Rectal smooth muscle tissue (tissue), 1 donor: Measurements from ENCODE around the gene RBBP8NL.

Source experiments
- H3K27ac ChIP-seq: one replicate; pipeline ENCODE4 v1.7.0; 2013; ENCODE audit warnings: low read depth, low read length, inconsistent platforms
- H3K27me3 ChIP-seq: one replicate; pipeline ENCODE4 v1.7.0; 2013; ENCODE audit warnings: low read length; ENCODE audit not compliant: control insufficient read depth, insufficient read depth
- H3K36me3 ChIP-seq: one replicate; pipeline ENCODE4 v1.7.0; 2013; ENCODE audit warnings: low read length; ENCODE audit not compliant: control insufficient read depth, insufficient read depth
- H3K4me1 ChIP-seq: one replicate; pipeline ENCODE4 v1.7.0; 2013; ENCODE audit warnings: low read length; ENCODE audit not compliant: control insufficient read depth, insufficient read depth
- H3K4me3 ChIP-seq: one replicate; pipeline ENCODE4 v1.7.0; 2013; ENCODE audit warnings: low read length
- H3K9ac ChIP-seq: one replicate; pipeline ENCODE4 v1.7.0; 2013; ENCODE audit warnings: low read length

Gene RBBP8NL

GRCh38 chr20:62365814-62366369 is 61.4 kb downstream of the RBBP8NL start:
- Histone ChIP-seq H3K27me3 (peaks cover 7% of the 10 kb centered on the region), H3K27ac (peak overlapping the region; percentile 92), H3K4me1 (peaks cover 73% of the 10 kb centered on the region), H3K4me3 (peak overlapping the region; percentile 73), H3K36me3 (peaks cover 4% of the 10 kb centered on the region), H3K9ac (no peak overlapping the region)

- no peak overlapping the region for H3K9ac ChIP-seq
- peak overlapping the region; percentile 73 for H3K4me3 ChIP-seq
- H3K27ac ChIP-seq = peak overlapping the region; percentile 90
- peaks cover 68% of the 10 kb centered on the region for H3K4me1 ChIP-seq
- H3K27me3 ChIP-seq = peaks cover 6% of the 10 kb centered on the region
- peaks cover 4% of the 10 kb centered on the region for H3K36me3 ChIP-seq
These were observed 62.2 kb downstream of the RBBP8NL start for GRCh38 chr20:62364911-62365736.

- Histone ChIP-seq H3K4me3 (peak overlapping the region; percentile 73), H3K4me1 (peaks cover 59% of the 10 kb centered on the region)
These were observed 63.2 kb downstream of the RBBP8NL start for GRCh38 chr20:62363920-62364851.

DNA sequence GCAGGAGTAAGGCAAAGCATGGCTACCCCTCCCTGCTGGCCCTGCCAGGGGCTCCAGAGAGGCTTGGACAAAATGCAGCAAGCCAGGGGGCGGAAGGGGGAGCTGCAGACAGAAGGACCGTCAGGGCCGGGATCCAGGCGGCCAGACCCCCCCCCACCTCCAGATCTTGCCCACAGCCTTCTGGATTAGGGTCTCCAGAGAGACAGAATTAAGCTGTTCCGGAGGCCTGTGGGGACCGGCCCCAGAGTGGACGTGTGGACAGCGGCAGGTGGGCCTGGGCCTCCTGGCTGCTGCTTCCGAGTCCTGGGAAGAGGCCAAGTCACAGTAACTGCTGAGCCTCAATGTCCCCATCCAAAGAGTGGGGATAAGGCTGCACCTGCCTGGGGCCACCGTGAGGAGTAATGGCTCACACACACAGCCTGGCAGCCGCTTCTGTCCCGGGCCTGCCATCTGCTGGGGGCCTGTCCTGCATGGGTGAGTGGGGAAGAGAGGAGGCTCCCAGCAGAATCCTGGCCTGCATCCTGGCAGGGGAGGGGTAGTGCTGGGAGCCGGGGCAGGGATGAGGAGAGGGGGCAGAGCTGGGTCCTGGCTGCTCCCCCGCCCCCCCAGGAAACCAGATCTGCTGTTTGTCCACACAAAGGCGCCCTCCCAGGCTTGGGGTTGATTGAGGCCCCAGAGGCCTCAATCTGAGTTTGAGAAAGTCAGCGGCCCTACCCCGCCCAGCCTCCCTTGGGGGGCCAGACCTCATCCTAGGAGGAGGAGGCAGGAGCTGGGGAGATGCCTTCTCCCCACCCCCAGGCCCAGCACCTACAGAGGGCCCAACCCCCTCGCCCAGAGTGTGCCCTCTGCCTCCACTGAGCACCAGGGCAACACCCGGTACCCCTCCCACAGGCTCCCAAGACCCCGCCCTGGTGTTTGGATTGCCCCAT is 64.1 kb downstream of the RBBP8NL start:
- no peak overlapping the region for H3K9ac ChIP-seq
- H3K36me3 ChIP-seq = peaks cover 4% of the 10 kb centered on the region
- H3K27ac ChIP-seq = peak overlapping the region; percentile 90
- H3K4me3 ChIP-seq = no peak overlapping the region
- peaks cover 63% of the 10 kb centered on the region for H3K4me1 ChIP-seq
- no peaks in the 10 kb centered on the region for H3K27me3 ChIP-seq

More at GRCh38 chr20:62363920-62364851, 63.2 kb downstream of the RBBP8NL start:
- peak overlapping the region; percentile 90 for H3K27ac ChIP-seq
- peak overlapping the region; percentile 1 for H3K9ac ChIP-seq
- no peaks in the 10 kb centered on the region for H3K27me3 ChIP-seq
- peaks cover 4% of the 10 kb centered on the region for H3K36me3 ChIP-seq

- peaks cover 4% of the 10 kb centered on the region for H3K36me3 ChIP-seq
- no peak overlapping the region for H3K9ac ChIP-seq
- peaks cover 64% of the 10 kb centered on the region for H3K4me1 ChIP-seq
- H3K4me3 ChIP-seq = no peak overlapping the region
- peak overlapping the region; percentile 90 for H3K27ac ChIP-seq
- H3K27me3 ChIP-seq = no peaks in the 10 kb centered on the region
These were observed 64.8 kb downstream of the RBBP8NL start for GRCh38 chr20:62362590-62362940.

DNA sequence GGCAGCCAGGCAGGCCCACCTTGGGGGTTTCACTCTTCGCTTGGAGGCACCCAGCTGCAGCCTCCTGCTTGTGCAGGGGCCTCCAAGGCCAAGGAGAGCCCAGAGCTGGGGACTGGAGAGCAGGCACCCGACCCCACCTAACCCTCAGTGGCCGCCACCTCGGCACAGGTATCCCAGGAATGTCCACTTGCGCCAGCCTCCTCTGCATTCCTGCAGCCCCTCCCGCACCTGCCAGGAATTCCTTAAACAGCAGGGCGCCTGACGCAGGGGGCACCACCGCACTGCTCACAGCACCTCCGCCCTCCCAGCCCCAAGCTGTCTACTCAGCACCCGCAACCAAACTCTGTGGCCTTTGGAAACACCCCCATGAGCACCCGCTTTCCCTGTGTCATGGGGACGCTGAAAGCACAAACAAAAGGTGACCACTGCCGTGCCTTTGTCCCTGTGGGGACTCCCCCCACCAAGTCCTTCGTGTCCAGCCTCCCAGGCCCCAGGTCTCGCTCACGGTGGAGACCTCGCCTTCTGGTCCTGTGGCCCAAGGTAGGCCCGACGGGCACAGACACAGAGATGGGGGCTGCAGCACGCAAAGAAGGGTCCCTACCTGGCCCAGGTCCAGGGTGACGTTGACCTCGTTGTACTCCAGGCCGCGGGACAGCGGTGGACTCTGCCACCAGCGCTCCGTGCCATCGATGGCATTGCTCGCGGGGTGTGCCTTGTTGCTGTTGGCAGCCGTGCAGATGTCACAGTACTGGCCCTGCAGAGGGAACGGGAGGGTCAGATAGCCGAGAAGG is 65.3 kb downstream of the RBBP8NL start:
- Histone ChIP-seq H3K27me3 (no peaks in the 10 kb centered on the region), H3K4me3 (no peak overlapping the region), H3K36me3 (peaks cover 4% of the 10 kb centered on the region), H3K9ac (no peak overlapping the region), H3K27ac (peak overlapping the region; percentile 90), H3K4me1 (peaks cover 67% of the 10 kb centered on the region)

- peak overlapping the region; percentile 90 for H3K27ac ChIP-seq
- H3K4me3 ChIP-seq = no peak overlapping the region
- peaks cover 76% of the 10 kb centered on the region for H3K4me1 ChIP-seq
- peaks cover 4% of the 10 kb centered on the region for H3K36me3 ChIP-seq
- no peak overlapping the region for H3K9ac ChIP-seq
- no peaks in the 10 kb centered on the region for H3K27me3 ChIP-seq
These were observed 66.2 kb downstream of the RBBP8NL start for GRCh38 chr20:62360854-62361798.
